NCI-H2081 (cell line): ENCODE data around the gene ADAR.

ENCODE experiments used
- DNase-seq, 2 experiments: peaks; one replicate each; lab custom pipeline; 2025; lab: John Stamatoyannopoulos, UW

The ADAR gene

DNA sequence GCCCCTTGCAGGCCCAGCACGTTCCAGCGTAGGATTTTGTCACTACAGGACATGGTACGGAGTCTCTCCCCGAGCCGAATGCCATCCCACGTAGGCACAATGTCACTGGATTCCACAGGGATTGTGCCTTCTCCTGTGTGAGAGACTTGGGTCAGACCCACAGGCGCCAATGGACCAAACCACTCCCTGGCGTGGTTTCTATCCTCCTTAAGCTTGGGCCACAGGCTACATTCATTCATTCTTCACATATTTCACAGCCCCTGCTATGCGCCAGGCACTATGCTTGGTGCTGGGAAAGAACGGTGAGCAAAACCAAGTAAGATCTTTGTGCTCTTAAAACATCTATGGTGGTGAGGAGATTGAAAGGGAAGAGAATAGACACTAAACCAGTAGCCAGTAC, 21.8 kb downstream of the ADAR start:
- DNase-seq, result no peak

DNA sequence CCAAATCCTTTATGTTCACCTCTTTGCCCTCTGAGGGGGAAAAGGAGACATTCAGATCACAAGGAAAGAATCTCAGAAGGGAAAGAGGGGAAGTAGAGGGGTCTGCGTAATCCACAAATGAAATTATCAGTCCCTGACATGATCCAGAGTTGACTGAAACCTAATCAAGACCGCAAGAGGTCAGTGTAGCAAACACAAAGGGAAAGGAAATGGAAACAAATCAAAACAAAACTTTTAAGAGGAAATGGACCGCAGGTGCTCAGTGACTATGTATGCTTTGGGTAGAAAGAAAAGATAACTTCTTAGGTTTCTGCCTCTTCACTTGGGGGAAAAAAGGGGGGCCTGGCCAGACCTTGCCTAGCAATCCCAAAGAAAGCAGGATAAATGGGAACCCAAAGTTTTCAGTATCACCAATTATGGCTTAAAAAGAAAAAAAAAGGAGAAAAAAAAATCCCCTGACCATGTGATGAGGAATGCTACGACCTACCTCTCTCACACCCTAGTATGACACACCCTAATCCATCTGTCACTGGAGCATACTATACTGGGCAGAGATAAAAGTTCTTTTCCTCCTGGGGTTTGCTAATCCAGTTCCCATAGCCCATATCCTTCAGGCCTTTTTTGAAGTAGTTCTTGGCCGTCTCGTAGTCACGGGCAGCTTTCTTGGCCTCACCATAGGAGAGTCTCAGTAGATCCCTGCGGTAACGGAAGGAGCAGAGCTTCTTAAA, 23.6 kb downstream of the ADAR start:
- no peak for DNase-seq

DNA sequence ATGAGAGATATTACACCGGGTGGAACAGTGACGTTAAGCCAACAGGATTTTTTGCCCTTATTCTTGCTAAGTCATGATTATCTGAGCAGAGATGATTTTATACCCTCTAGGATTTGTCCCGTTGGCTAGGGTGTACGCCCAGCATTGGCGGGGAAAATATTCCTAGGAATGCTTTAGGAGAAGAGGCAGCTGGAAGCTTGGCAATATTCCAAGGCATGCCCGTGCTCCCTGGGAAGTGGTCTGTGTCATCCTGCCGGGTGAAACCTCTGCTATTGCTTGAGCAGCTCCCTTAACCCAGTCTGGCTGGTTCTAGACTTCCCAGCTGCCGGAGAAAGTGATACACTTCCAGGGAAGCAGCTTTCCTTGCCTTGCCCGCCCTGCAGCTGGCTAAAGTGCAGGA, 24.2 kb downstream of the ADAR start:
- peak in 1 of 2 experiments; percentile 20 for DNase-seq

DNA sequence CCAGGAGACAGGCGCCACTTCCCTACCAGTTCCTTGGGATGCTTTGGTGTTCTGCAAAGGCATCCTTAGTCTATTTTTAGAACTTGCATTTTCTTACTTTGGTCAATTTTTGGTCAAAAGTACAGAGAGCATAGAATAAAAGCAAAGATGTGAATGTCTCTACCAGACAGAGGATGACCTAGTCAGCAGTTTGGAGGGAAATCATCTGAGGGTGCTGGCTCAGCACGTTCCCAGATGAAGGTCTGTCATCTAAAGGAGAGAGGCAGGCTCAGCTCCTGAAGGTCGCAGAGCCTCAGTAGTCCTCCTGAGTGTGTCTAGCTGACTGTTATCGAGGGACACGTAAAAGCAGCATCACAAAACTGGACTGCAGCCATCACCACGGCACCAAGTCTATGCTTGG, 25.1 kb downstream of the ADAR start:
- no peak for DNase-seq

DNA sequence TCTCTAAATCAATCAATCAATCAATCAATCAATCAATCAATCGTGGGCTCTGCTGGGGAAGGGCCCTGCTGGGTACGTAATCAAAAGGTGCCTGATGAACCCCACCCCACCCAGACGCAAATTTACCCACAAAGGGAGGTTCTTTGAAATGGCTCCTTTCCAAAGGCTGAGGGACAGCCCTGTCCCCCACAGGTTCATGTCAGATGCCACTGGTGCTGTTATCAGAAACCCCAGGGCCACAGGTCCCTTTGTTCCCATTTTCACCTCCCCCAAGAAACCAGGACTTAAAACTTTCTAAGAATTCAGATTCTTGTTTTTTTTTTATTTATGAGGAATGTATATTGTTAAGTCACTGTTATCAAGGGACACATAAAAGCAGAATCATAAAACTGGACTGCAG, 26.2 kb downstream of the ADAR start:
- DNase-seq, result no peak

DNA sequence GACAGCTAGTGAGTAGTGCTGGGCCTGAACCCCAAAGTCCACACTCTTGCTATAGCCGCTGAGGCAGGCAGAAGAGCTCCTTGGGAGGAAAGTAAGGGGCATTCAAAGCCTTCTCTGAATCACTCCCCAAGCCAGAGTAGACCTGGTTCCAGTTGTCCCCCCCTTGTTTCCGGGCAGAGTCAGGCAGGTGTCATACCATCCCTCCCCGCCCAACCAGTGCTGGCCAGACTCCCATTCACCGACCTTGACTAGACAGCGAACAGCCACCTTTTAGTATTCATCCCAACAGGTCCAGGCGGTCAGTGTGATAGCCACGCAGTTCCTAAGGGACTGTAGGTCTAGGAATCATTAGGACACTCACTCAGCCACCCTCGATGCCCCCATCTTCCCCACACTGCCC, 28.6 kb downstream of the ADAR start:
- DNase-seq, result no peak

DNA sequence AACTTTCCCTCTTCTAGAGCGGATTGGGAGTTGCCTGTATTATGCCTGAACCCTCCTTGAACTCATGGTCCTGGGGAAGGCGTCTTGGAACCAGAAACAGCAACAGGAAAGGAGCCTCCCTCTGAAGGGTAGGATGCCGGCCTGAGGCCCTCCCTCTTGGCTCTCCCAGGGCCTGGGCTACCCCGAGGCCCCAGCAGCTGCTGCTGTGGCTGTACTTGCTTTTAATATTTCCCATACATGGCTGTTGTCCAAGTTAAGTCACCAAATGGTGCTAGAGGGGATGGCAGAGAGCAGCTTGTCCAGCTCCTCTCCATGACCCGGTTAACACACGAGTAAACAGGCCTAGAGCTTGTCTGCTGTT, 29.9 kb downstream of the ADAR start:
- no peak for DNase-seq

DNA sequence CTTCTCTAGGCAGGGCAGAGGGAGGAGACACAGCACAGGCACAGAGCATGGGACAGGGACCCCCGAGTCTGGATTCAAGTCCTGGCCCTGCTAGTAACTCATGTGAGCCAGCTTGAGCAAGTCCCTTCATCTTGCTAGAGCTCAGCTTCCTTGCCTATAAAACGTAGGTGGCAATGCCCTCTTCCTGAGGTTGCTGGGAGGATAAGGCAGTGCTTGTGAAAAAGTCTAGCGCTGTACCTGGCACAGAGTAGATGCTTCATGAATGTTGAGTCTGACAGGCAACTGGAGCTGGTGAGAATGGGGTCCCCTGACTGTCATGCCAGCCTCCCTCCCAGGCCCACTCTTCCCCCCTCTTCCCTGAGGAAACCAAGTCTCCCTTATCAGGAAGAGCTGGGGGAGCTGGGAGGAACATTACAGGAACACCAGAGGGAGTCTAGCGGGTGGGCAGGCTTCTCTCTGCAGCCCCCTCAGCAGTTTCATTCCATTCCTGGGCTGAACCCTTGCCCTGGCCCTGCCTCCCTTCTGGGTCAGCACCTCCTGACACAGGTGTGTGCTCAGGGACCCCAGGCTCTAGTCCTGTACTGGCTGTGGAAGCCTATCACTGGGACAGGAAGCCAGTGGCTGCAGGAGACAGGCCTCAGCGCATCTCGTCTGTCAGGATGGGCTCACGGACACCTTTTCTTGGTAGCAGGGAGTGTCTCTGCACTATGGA, 30.5 kb downstream of the ADAR start:
- DNase-seq, result no peak

DNA sequence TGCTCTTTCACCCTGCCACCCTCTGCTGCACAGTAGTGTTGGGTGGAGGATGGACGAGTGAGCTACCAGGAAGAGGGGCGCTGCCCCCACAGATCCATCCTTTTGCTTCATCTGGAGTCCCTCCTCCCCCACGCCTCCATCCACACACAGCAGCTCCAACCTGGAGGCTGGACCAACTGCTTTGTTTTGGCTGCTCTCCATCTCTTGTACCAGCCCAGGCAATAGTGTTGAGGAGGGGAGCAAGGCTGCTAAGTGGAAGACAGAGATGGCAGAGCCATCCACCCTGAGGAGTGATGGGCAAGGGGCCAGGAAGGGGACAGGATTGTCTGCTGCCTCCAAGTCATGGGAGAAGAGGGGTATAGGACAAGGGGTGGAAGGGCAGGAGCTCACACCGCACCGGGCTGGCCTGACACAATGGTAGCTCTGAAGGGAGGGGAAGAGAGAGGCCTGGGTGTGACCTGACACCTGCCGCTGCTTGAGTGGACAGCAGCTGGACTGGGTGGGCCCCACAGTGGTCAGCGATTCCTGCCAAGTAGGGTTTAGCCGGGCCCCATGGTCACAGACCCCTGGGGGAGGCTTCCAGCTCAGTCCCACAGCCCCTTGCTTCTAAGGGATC, 31.9 kb downstream of the ADAR start:
- DNase-seq, result no peak

DNA sequence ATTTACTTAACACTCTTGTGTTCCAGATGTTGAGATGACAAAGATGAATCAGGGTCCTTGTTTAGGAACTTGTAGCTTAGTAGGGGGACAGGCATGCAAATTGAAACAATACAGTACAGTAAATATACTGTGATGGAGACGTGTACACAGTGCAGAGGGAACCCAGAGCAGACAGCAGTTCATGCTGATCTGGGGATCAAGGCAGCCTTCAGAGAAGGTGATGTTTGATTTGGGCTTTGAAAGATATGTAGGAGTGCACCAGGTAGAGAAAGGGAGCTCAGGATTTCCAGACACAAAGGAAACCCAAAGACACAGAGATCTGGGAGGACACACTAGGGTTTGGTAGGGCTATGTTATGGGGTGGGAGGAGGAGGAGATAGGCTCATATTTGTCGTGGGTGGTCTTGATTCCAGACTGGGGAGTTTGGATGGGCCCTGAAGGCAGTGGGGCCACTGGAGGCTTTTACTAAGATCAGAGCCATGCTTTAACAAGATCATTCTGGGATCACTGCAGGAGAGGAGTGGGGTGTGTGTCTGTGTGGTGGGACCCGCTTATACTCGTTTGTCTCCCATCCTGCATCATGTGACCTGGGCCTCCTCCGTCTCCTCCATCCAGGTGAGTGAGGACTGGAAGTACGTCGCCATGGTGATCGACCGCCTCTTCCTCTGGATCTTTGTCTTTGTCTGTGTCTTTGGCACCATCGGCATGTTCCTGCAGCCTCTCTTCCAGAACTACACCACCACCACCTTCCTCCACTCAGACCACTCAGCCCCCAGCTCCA, 32.6 kb downstream of the ADAR start:
- no peak for DNase-seq

DNA sequence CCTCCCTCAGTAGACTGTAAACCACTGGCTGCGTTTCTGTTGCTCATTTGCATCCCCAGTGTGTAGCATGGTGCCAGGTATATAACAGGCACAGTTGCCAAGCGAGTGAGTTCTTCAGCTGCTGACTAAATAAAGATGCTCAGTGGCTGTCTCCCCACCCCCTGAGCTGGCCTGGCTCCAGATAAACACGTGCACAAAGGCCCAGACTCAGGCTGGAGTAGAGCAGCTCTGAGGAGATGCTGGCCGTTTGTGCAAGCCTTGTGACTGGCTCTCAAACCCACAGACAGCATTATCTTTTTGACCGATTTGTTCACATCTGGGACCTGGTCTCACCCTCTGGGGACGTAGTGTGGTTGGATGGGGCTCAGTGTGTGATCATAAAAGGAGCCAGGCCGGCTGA, 33.3 kb downstream of the ADAR start:
- DNase-seq, result peak; percentile 60 to 88

DNA sequence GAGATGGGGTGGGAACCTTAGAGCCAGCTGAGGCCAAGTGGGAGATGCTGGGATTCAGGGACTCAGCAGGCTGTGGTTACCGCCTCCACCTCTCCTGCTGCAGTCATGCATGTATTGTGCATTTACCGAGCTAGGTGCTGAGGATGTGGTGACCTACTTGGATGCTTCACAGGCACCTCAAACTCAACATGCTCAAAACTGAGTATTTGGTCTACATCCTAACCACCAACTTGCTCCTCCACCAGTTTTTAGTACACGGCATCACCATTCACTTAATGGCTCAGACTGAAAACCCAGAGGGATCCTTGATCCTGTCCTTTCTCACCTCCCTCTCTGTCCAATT, 34.8 kb downstream of the ADAR start:
- no peak for DNase-seq

DNA sequence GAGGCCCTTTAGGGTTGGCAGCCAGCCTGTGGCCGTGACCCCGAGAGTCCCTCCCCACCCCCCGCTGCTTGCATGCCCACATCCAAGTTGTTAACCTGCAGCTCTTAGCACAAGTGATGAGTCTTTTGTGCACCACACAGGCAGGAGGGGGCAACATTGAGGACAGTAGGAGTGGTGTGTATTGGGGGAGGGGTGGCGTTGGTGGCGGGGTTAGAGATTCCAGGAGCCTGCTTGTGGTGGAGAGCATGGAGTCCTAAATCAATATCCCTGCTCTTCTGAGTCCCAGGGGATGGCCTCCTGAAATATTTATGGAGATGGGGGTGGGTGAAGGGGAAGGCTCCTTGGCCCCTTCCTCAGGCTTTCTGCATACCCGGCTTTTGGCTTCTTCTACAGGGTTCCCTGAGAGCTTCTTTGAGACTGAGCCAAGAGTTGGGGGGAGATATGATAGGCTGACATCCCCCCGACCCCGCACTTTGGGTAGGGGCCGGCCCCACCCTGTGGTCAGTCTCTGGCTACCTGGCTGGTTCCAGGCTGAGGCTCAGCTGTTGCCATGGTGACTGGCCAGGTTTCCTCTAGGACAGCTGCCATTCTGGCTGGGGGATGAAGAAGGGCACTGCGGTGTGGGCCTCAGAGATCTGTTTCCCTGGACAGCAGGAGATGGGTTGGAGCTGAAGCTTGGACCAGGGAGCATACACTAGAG, 35.4 kb downstream of the ADAR start:
- no peak for DNase-seq

DNA sequence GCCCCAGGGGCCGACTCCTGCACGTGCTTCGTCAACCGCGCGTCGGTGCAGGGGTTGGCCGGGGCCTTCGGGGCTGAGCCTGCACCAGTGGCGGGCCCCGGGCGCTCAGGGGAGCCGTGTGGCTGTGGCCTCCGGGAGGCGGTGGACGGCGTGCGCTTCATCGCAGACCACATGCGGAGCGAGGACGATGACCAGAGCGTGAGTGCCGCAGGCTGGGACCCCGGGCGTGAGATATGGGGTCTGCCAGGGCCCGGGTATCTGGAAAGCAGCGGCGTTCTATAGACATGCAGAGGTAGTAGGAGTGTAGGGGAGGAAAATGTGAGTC, 36.1 kb downstream of the ADAR start:
- DNase-seq, result no peak

DNA sequence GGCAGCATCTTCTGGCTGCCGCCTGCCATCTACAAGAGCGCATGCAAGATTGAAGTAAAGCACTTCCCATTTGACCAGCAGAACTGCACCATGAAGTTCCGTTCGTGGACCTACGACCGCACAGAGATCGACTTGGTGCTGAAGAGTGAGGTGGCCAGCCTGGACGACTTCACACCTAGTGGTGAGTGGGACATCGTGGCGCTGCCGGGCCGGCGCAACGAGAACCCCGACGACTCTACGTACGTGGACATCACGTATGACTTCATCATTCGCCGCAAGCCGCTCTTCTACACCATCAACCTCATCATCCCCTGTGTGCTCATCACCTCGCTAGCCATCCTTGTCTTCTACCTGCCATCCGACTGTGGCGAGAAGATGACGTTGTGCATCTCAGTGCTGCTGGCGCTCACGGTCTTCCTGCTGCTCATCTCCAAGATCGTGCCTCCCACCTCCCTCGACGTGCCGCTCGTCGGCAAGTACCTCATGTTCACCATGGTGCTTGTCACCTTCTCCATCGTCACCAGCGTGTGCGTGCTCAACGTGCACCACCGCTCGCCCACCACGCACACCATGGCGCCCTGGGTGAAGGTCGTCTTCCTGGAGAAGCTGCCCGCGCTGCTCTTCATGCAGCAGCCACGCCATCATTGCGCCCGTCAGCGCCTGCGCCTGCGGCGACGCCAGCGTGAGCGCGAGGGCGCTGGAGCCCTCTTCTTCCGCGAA, 36.6 kb downstream of the ADAR start:
- DNase-seq, result no peak

DNA sequence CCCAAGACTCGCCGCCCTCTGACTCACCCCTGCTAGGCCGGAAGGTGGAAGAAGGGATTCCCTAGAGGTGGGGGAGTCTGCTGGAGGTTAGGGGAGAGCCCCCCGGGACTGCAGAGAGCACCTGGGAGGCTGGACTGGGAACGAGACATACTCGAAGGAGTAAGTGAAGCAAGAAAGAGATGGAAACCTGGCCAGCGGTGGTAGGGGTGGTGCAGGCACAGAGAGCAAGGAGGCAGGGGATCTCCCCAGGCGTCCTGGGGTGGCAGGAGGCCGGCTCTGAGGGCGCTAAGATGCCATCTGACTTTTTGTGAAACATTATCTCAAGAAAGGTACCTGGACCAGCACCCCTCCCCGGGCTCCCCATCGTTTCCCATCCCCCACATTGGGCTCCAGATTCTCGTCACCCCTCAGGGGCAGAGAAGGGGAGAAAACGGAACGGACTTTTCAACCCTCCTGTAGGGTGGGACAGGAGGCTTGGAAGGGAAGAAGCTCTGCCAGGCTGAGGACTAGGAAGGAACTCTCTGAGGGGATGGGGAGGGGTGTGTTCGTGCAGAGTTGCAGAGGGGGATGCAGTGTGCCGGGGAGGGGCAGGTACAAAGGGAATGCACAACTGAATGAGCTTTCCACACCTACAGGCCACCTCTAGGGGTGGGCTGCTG, 39.7 kb downstream of the ADAR start:
- DNase-seq, result no peak

DNA sequence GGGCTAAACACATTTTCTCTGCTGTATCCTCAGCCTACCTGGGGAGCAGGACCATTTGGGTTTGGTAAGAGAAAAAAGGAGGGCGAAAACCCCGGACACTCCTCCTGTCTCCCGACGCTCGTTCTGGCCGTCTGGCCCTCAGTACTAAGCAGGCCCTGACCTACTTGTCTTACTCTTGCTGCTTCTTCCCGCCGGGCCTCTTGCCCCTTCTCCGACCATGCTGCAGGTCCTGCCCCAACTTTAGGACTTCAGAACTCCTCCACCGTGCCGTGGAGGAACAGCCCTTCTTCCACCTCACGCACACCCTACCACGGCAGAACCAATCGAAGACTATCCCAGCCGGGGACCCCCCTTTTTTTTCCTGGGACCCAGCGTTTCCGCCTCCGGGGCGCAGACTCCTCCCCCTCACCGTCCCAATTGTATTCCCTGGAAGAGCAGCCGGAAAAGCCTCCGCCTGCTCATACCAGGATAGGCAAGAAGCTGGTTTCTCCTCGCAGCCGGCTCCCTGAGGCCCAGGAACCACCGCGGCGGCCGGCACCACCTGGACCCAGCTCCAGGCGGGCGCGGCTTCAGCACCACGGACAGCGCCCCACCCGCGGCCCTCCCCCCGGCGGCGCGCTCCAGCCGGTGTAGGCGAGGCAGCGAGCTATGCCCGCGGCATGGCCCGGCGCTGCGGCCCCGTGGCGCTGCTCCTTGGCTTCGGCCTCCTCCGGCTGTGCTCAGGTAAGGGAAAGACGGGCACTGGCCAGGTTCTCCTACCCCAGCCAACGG, 40.4 kb downstream of the ADAR start, which contains the start of gene CHRNB2:
TSS of gene CHRNB2 (plus strand) at position 393 of the 771 bp plus-strand sequence. CDS start at position 660, 267 bp downstream.
- peak; percentile 86 to 93 for DNase-seq

DNA sequence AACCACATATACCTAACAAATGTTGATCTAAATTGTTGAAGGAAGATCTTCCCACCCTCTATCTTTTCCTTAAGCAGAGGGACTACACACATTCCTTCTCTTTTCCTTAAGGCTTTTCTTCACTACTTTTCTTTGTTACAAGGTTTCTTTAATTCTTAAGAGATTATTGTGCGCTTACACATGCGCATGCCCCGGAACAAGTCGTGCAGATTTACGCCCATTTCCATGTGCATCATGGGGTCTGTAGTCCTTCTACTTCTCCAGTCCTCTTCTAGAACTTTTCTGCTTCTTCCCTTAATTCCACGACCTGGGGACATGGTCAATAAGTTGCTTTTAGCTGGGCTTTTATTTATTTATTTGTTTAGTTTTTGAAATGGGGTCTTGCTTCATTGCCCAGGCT, 42.1 kb downstream of the ADAR start:
- no peak for DNase-seq

DNA sequence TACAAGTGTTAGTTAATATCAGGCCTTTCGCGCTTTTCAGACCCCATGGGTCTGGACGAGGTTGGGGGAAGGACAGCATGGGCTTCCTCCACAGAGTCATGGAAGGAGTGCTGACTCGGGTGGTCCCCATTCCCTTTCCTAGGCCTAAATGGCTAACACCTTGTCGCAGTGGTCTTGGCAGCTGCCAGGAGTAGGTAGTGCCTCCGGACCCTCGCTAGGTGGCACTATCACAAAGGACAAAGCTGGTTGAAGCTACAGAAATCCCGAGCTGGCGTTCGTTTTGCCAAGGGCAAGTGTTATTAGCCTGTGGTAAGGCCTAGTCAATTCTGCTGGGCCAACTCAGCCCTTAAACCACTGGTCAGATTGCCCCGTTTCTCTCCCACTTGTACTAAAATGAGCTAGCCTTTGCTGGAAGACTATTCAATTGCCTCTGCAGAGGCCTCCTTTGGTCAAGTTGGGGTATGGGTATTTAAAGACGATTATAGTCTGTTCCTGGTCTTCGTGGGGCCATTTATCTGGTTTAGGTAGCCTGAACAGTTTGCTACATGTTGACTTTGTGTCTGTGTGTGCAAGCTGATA, 48.4 kb downstream of the ADAR start:
- DNase-seq, result peak; percentile 96 to 97
